ENCODE results near the gene FBXW9.

DNA sequence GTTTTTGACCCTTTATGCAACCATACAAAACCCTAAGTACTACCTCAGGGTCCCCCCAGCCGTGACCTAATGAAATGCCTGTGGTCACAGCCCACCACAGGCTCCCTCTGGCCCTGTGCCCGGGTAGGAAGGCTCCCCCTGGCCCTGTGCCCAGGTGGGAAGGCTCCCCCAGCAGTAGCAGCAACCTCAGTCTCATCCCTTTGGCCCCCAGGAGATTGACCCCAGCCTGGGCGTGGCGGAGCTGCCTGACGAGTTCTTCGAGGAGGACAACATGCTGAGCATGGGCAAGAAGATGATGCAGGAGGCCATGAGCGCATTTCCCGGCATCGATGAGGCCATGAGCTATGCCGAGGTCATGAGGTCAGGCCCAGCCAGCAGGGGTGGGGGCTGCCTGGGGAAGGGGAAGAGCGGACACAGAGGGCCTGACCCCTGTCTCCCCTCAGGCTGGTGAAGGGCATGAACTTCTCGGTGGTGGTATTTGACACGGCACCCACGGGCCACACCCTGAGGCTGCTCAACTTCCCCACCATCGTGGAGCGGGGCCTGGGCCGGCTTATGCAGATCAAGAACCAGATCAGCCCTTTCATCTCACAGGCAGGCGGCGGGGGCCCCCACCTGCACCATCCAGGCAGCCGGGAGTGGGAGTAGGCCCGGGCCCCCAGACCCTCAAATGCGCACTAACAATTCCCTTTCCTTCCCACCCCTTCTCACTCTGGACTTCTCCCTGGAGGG is 48.9 kb upstream of the FBXW9 start:
- TF ChIP-seq POLR2A (IDR thresholded peaks at IDR 0.05): no peak
- TF ChIP-seq CTCF (IDR thresholded peaks at IDR 0.05): no peak
